OCI-LY7 (cell line): ENCODE data around the gene GAK. TPM values are rescaled to one million over a fixed set of nuclear protein-coding genes. Genes with fewer than 3 reads are reported as not detected.
"Not testable (repeated sequence)": the region's sequence is repeated elsewhere in the genome, so short reads cannot be mapped to it uniquely, and the experiment has no call there.

ENCODE experiments used
- BruUV-seq: library from RNA; stranded (reverse); fragments of 400-500 nt; replicated peaks from 2 replicates; lab custom pipeline; 2021; lab: Mats Ljungman, UMichigan
- CTCF ChIA-PET: fragments of 300-600 bp; sonication (Branson Sonifier 250); formaldehyde crosslinking; loops from one replicate; lab custom pipeline; 2022; ENCODE audit warnings: antibody characterized with exemption; ENCODE audit not compliant: unreplicated experiment; lab: Charles Lee
- POLR2A ChIA-PET: fragments of 300-600 bp; sonication (Branson Sonifier 250); formaldehyde crosslinking; loops from one replicate; lab custom pipeline; 2022; ENCODE audit warnings: antibody characterized with exemption; lab: Charles Lee
- DNase-seq: peaks from one replicate; pipeline ENCODE4 v3.0.0-alpha.2; 2015; ENCODE audit warnings: low spot score
- H2AFZ ChIP-seq: fragments of 200-600 bp; sonication (generic), shearing (Covaris generic); 2 replicates; pipeline ENCODE4 v1.6.1; 2014; ENCODE audit warnings: mild to moderate bottlenecking, antibody characterized with exemption, low read length, moderate library complexity
- H3K27ac ChIP-seq: fragments of 200-600 bp; sonication (generic); 2 replicates; pipeline ENCODE4 v1.5.1; 2014; ENCODE audit warnings: mixed run types, low read depth, mild to moderate bottlenecking, moderate library complexity, low read length, inconsistent platforms; ENCODE audit not compliant: poor library complexity, severe bottlenecking
- H3K36me3 ChIP-seq: fragments of 200-600 bp; sonication (generic); 2 replicates; pipeline ENCODE4 v1.6.1; 2014; ENCODE audit warnings: mild to moderate bottlenecking, antibody characterized with exemption, low read length, moderate library complexity, mixed read lengths; ENCODE audit not compliant: insufficient read depth
- H3K4me1 ChIP-seq: fragments of 200-600 bp; sonication (generic); 2 replicates; pipeline ENCODE4 v1.5.1; 2014; ENCODE audit warnings: mild to moderate bottlenecking, low read length; ENCODE audit not compliant: insufficient read depth, poor library complexity, severe bottlenecking
- H3K4me2 ChIP-seq: fragments of 200-600 bp; sonication (generic); 2 replicates; pipeline ENCODE4 v1.6.1; 2014; ENCODE audit warnings: mild to moderate bottlenecking, low read length
- H3K4me3 ChIP-seq: fragments of 200-600 bp; sonication (generic); 2 replicates; pipeline ENCODE4 v1.5.1; 2014; ENCODE audit warnings: mild to moderate bottlenecking, low read depth, low read length; ENCODE audit not compliant: poor library complexity, severe bottlenecking
- H3K79me2 ChIP-seq: fragments of 200-600 bp; sonication (generic); 2 replicates; pipeline ENCODE4 v1.6.1; 2016; ENCODE audit warnings: low read depth, mild to moderate bottlenecking, low read length, moderate library complexity, mixed read lengths; ENCODE audit not compliant: insufficient read depth
- H3K9me2 ChIP-seq: fragments of 200-600 bp; sonication (generic); 2 replicates; pipeline ENCODE4 v1.6.1; 2016; ENCODE audit warnings: mild to moderate bottlenecking, low read length, mixed read lengths; ENCODE audit not compliant: insufficient read depth
- H3K9me3 ChIP-seq: fragments of 200-600 bp; sonication (generic); 2 replicates; pipeline ENCODE4 v1.6.1; 2014; ENCODE audit warnings: mild to moderate bottlenecking, mixed run types, low read length, mixed read lengths
- H4K20me1 ChIP-seq: fragments of 200-600 bp; sonication (generic); 2 replicates; pipeline ENCODE4 v1.6.1; 2014; ENCODE audit warnings: mild to moderate bottlenecking, antibody characterized with exemption, low read length, moderate library complexity, mixed read lengths; ENCODE audit not compliant: insufficient read depth
- EZH2phosphoT487 ChIP-seq: fragments of 200-600 bp; sonication (generic); IDR thresholded peaks from 2 replicates; pipeline ENCODE4 v1.6.1; 2018; ENCODE audit warnings: low read depth, borderline replicate concordance, mild to moderate bottlenecking, mixed run types, antibody characterized with exemption, low read length, moderate library complexity, mixed read lengths
- intact Hi-C: fragments of 100-400 bp; cut with micrococcal nuclease; formaldehyde crosslinking; loops from one replicate; pipeline ENCODE4 v1.10.0; 2022; ENCODE audit not compliant: unreplicated experiment
- total RNA-seq, 2 experiments: library from RNA; depleted of rRNA in 1 of 2; stranded (reverse); fragments of >200 nt in 1 of 2; shearing (Covaris generic) in 1 of 2; gene quantifications; 2 replicates each; pipeline ENCODE4 v1.2.3, GENCODE V29; 2014 to 2022
- TF ChIP-seq, protein P1 (sequence below): fragments of 200-600 bp; sonication (generic); conservative IDR thresholded peaks from 2 replicates; pipeline ENCODE4 v1.5.1; 2014; ENCODE audit warnings: mild to moderate bottlenecking, antibody characterized with exemption, low read length, moderate library complexity, mixed read lengths

The GAK gene
- total RNA-seq, 2 experiments from 2014 or later: 86.1 to 107 TPM

DNA sequence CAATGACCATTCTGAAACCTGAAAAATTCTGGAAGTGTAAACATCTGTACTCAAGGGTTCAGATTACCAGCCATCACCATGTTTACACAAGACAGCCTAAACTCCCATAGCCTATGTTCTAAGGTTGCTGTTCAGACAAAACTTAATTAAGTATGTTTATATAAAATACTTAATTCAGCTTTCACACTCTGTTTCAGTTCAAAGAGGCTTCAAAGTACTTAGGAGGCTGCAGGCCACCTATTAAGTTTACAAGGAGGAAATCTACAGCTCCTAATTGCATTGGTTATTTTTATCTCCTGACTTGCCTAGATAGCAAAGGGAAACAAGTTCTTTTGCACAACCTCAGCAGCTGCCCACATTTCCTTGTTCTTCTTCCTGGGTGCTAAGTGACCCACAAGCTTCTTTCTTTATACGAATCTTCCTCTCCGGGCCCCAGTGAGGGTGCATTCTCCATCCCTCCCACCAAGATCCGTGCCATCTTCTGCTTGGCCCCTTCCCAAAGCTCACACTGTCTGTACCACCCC lies 2.0 kb downstream of the GAK start:
- Histone ChIP-seq H3K9me3 (no peaks in the 10 kb centered on the region), H3K4me1 (peaks cover 43% of the 10 kb centered on the region), H3K36me3 (peaks cover 5% of the 10 kb centered on the region; the same call in 1 of the 2 replicates), H4K20me1 (peaks cover 20% of the 10 kb centered on the region), H3K27ac (peak overlapping the region; percentile 20), H3K4me2 (peak overlapping the region; percentile 89), H3K4me3 (peak overlapping the region; percentile 93), H3K9me2 (no peaks in the 10 kb centered on the region), H3K79me2 (peaks cover 49% of the 10 kb centered on the region), H2AFZ (no peak overlapping the region)
- POLR2A ChIA-PET: interaction anchor here (0.9 to 1.9 kb wide), 3 partner anchors 7 to 136 kb away, joined by 3 to 5 read pairs (median 4); no protein-coding TSS in a partner anchor
- CTCF ChIA-PET: no interaction called here
- peak; percentile 42 for DNase-seq
- no TSS peak for BruUV-seq
- intact Hi-C loops: no loop called here
- TF ChIP-seq EZH2phosphoT487: no peak
- TF ChIP-seq, protein P1, sequence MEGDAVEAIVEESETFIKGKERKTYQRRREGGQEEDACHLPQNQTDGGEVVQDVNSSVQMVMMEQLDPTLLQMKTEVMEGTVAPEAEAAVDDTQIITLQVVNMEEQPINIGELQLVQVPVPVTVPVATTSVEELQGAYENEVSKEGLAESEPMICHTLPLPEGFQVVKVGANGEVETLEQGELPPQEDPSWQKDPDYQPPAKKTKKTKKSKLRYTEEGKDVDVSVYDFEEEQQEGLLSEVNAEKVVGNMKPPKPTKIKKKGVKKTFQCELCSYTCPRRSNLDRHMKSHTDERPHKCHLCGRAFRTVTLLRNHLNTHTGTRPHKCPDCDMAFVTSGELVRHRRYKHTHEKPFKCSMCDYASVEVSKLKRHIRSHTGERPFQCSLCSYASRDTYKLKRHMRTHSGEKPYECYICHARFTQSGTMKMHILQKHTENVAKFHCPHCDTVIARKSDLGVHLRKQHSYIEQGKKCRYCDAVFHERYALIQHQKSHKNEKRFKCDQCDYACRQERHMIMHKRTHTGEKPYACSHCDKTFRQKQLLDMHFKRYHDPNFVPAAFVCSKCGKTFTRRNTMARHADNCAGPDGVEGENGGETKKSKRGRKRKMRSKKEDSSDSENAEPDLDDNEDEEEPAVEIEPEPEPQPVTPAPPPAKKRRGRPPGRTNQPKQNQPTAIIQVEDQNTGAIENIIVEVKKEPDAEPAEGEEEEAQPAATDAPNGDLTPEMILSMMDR: no peak

DNA sequence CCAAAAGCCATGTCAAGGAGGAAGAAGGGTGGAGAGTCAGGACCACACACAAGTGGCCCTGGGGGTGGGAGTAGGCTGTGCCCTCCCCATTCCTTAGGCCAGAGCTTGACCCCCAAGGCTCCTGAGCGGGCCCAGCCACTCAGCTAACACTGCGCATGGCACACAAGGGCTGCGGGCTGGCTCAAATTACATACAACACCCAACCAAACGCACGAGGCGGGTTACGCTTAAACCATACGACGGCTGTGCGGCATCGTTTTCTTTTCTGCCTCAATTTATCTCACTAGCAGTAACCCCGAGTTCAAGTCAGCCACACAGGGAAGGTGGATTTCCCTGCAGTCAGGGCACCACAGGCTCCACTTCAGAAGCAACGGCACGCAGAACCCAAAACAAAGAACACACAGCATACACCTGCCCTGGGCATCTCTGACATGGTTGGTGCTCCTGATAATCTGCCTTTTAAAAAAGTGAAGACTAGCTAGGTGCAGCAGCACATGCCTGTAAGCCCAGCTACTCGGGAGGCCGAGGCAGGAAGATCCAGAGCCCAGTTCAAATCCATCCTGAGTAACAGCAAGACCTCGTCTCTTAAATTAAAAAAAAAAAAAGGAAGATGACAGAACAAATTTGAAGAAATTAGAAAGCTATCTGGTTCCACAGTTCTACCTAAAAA lies 2.9 kb downstream of the GAK start:
- Histone ChIP-seq H4K20me1 (peaks cover 20% of the 10 kb centered on the region), H3K27ac (no peak overlapping the region)

DNA sequence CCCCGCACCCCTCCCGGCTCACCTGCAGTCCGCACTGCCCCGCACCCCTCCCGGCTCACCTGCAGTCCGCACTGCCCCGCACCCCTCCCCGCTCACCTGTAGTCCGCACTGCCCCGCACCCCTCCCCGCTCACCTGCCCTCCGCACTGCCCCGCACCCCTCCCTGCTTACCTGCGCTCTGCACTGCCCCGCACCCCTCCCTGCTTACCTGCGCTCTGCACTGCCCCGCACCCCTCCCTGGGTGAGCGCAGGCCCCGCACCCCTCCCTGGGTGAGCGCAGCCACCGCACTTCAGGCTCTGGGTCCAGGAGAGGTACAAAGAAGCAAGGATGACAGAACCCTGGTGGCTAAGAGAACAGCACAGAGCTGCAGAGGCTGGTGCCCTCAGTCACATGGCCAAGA lies 4.5 kb downstream of the GAK start:
- H2AFZ ChIP-seq, H3K9me2 ChIP-seq, DNase-seq, POLR2A ChIA-PET, H3K36me3 ChIP-seq, intact Hi-C loops, H3K4me2 ChIP-seq, CTCF ChIA-PET, BruUV-seq, H3K9me3 ChIP-seq, H3K27ac ChIP-seq, H3K4me3 ChIP-seq: not testable (repeated sequence)
- Histone ChIP-seq H4K20me1 (peaks cover 20% of the 10 kb centered on the region), H3K79me2 (peaks cover 73% of the 10 kb centered on the region), H3K4me1 (peaks cover 57% of the 10 kb centered on the region)

More for the DNA sequence above, 2.9 kb downstream of the GAK start:
- no TSS peak for BruUV-seq
- H3K4me1 ChIP-seq: peaks cover 46% of the 10 kb centered on the region
- H3K9me2 ChIP-seq: no peaks in the 10 kb centered on the region
- no peak for DNase-seq
- peak overlapping the region; percentile 89; the same call in 1 of the 2 replicates for H3K4me2 ChIP-seq
- no peak overlapping the region for H2AFZ ChIP-seq
- CTCF ChIA-PET: no interaction called here
- H3K79me2 ChIP-seq: peaks cover 58% of the 10 kb centered on the region
- no peaks in the 10 kb centered on the region for H3K9me3 ChIP-seq
- POLR2A ChIA-PET: interaction anchor here (0.9 to 1.1 kb wide), 2 partner anchors 8 to 135 kb away, joined by 3 to 4 read pairs; no protein-coding TSS in a partner anchor
- TF ChIP-seq EZH2phosphoT487: no peak
- intact Hi-C loops: no loop called here
- peaks cover 5% of the 10 kb centered on the region; the same call in 1 of the 2 replicates for H3K36me3 ChIP-seq
- no peak overlapping the region for H3K4me3 ChIP-seq
